ENCODE results near the gene RRP12. TPM values are rescaled to one million over a fixed set of nuclear protein-coding genes. Genes with fewer than 3 reads are reported as not detected.

RRP12 gene
- total and polyA plus RNA-seq, 3 experiments from 2014 or later = 11.6 to 111 (median 102) TPM

- H3K27ac ChIP-seq (ENCODE audit: low read depth, low read length) = no peak overlapping the region
- ChIA-PET POLR2A (no interaction called here), CTCF (interaction anchor here (1.2 to 1.3 kb wide), 2 partner anchors 15 to 126 kb away, joined by 3 to 4 read pairs; no protein-coding TSS in a partner anchor)
- Mint-ChIP-seq H3K27me3 (no peaks in the 10 kb centered on the region), H3K4me3 (no peak overlapping the region), H3K4me1 (peaks cover 22 to 27% (median 24%) of the 10 kb centered on the region in 3 donors), H3K9me3 (no peaks in the 10 kb centered on the region), H3K27ac (peak overlapping the region in 1 of 8 donors; percentile 68), H3K36me3 (peaks cover 0 to 7% (median 0%) of the 10 kb centered on the region in 3 donors)
- DNase-seq = no peak
- H3K27me3 ChIP-seq (ENCODE audit: insufficient read depth, low read length, poor library complexity, severe bottlenecking) = no peaks in the 10 kb centered on the region
- H3K36me3 ChIP-seq (ENCODE audit: insufficient read depth, low read length) = no peaks in the 10 kb centered on the region
- H3K4me3 ChIP-seq (ENCODE audit: low read length) = no peak overlapping the region
- H3K9me3 ChIP-seq (ENCODE audit: low read length) = no peaks in the 10 kb centered on the region
- H3K4me1 ChIP-seq (ENCODE audit: insufficient read depth, low read length) = peaks cover 21% of the 10 kb centered on the region
Observed at GRCh38 chr10:97404044-97404443, 2.9 kb upstream of the RRP12 start.

- peaks cover 15% of the 10 kb centered on the region for H3K4me1 ChIP-seq (ENCODE audit: insufficient read depth, low read length)
- no peaks in the 10 kb centered on the region for H3K9me3 ChIP-seq (ENCODE audit: low read length)
- CTCF ChIA-PET = interaction anchor here (0.6 to 2.1 kb wide), 11 partner anchors 8 to 151 kb away, joined by 3 to 6 read pairs (median 4); partner anchors contain the start of genes ARHGAP19 and FRAT1
Observed at GRCh38 chr10:97401455-97401919, 347 bp upstream of the RRP12 start.

GRCh38 chr10:97399843-97400545, 1.1 kb downstream of the RRP12 start:
- peaks cover 0 to 20% (median 6%) of the 10 kb centered on the region in 3 donors for H3K36me3 Mint-ChIP-seq
- peaks cover 15 to 17% (median 17%) of the 10 kb centered on the region in 3 donors for H3K4me1 Mint-ChIP-seq
- no peaks in the 10 kb centered on the region for H3K27me3 ChIP-seq (ENCODE audit: insufficient read depth, low read length, poor library complexity, severe bottlenecking)
- POLR2A ChIA-PET = no interaction called here
- H3K4me3 ChIP-seq (ENCODE audit: low read length) = peak overlapping the region; percentile 94
- peaks cover 15% of the 10 kb centered on the region for H3K4me1 ChIP-seq (ENCODE audit: insufficient read depth, low read length)
- H3K27ac Mint-ChIP-seq = peak overlapping the region; percentile 91 to 99 (median 98)
- no peaks in the 10 kb centered on the region for H3K36me3 ChIP-seq (ENCODE audit: insufficient read depth, low read length)
- peak overlapping the region; percentile 88 to 97 (median 95) for H3K4me3 Mint-ChIP-seq
- CTCF ChIA-PET = interaction anchor here (0.9 to 2.1 kb wide), 6 partner anchors 10 to 138 kb away, joined by 4 to 6 read pairs (median 4); partner anchors contain the start of genes ARHGAP19 and FRAT2
- no peaks in the 10 kb centered on the region for H3K9me3 Mint-ChIP-seq
- peak overlapping the region; percentile 95 for H3K27ac ChIP-seq (ENCODE audit: low read depth, low read length)
- DNase-seq = peak in 3 of 5 donors; percentile 14 to 69 (median 37)
- no peaks in the 10 kb centered on the region for H3K27me3 Mint-ChIP-seq
- H3K9me3 ChIP-seq (ENCODE audit: low read length) = no peaks in the 10 kb centered on the region

More at GRCh38 chr10:97401455-97401919, 347 bp upstream of the RRP12 start:
- no peaks in the 10 kb centered on the region for H3K36me3 ChIP-seq (ENCODE audit: insufficient read depth, low read length)
- Mint-ChIP-seq H3K9me3 (no peaks in the 10 kb centered on the region), H3K36me3 (peaks cover 0 to 12% (median 0%) of the 10 kb centered on the region in 3 donors), H3K4me3 (peak overlapping the region; percentile 88 to 97 (median 95)), H3K27ac (peak overlapping the region; percentile 91 to 99 (median 97)), H3K27me3 (no peaks in the 10 kb centered on the region), H3K4me1 (peaks cover 15 to 17% (median 17%) of the 10 kb centered on the region in 3 donors)
- no peaks in the 10 kb centered on the region for H3K27me3 ChIP-seq (ENCODE audit: insufficient read depth, low read length, poor library complexity, severe bottlenecking)
- peak overlapping the region; percentile 95 for H3K27ac ChIP-seq (ENCODE audit: low read depth, low read length)
- POLR2A ChIA-PET = interaction anchor here (0.8 to 1.3 kb wide), 8 partner anchors 9 to 286 kb away, joined by 3 to 8 read pairs (median 5); partner anchors contain the start of genes AVPI1, FRAT1 and UBTD1
- H3K4me3 ChIP-seq (ENCODE audit: low read length) = peak overlapping the region; percentile 94
- no peak for DNase-seq

GRCh38 chr10:97396056-97396455, 5.1 kb downstream of the RRP12 start:
- Mint-ChIP-seq H3K27me3 (no peaks in the 10 kb centered on the region), H3K27ac (no peak overlapping the region), H3K9me3 (no peaks in the 10 kb centered on the region), H3K36me3 (peaks cover 3 to 35% (median 17%) of the 10 kb centered on the region in 3 donors), H3K4me1 (peaks cover 10 to 13% (median 11%) of the 10 kb centered on the region in 3 donors), H3K4me3 (no peak overlapping the region)
- peaks cover 10% of the 10 kb centered on the region for H3K4me1 ChIP-seq (ENCODE audit: insufficient read depth, low read length)
- POLR2A ChIA-PET = no interaction called here
- no peak for DNase-seq
- no peak overlapping the region for H3K4me3 ChIP-seq (ENCODE audit: low read length)
- H3K36me3 ChIP-seq (ENCODE audit: insufficient read depth, low read length) = peaks cover 7% of the 10 kb centered on the region
- CTCF ChIA-PET = no interaction called here
- H3K27ac ChIP-seq (ENCODE audit: low read depth, low read length) = no peak overlapping the region
- no peaks in the 10 kb centered on the region for H3K9me3 ChIP-seq (ENCODE audit: low read length)
- H3K27me3 ChIP-seq (ENCODE audit: insufficient read depth, low read length, poor library complexity, severe bottlenecking) = no peaks in the 10 kb centered on the region

- no peaks in the 10 kb centered on the region for H3K4me1 ChIP-seq (ENCODE audit: insufficient read depth, low read length)
- no peak for DNase-seq
- peaks cover 7% of the 10 kb centered on the region for H3K36me3 ChIP-seq (ENCODE audit: insufficient read depth, low read length)
- H3K27me3 Mint-ChIP-seq = no peaks in the 10 kb centered on the region
- ChIA-PET POLR2A (no interaction called here), CTCF (no interaction called here)
- H3K4me1 Mint-ChIP-seq = no peaks in the 10 kb centered on the region
- peaks cover 8 to 56% (median 23%) of the 10 kb centered on the region in 3 donors for H3K36me3 Mint-ChIP-seq
- no peak overlapping the region for H3K4me3 ChIP-seq (ENCODE audit: low read length)
- H3K4me3 Mint-ChIP-seq = peak overlapping the region in 1 of 7 donors; percentile 18
- no peaks in the 10 kb centered on the region for H3K27me3 ChIP-seq (ENCODE audit: insufficient read depth, low read length, poor library complexity, severe bottlenecking)
- no peak overlapping the region for H3K27ac ChIP-seq (ENCODE audit: low read depth, low read length)
- peak overlapping the region in 2 of 8 donors; percentile 8 to 28 for H3K27ac Mint-ChIP-seq
- no peaks in the 10 kb centered on the region for H3K9me3 ChIP-seq (ENCODE audit: low read length)
- H3K9me3 Mint-ChIP-seq = no peaks in the 10 kb centered on the region
Observed at GRCh38 chr10:97393034-97393573, 8.0 kb downstream of the RRP12 start.

- no peaks in the 10 kb centered on the region for H3K9me3 ChIP-seq (ENCODE audit: low read length)
- H3K27ac ChIP-seq (ENCODE audit: low read depth, low read length) = no peak overlapping the region
- CTCF ChIA-PET = no interaction called here
- H3K4me3 Mint-ChIP-seq = no peak overlapping the region
- no peak overlapping the region for H3K4me3 ChIP-seq (ENCODE audit: low read length)
- peaks cover 0 to 2% of the 10 kb centered on the region in 2 donors for H3K27me3 Mint-ChIP-seq
- POLR2A ChIA-PET = no interaction called here
- H3K27me3 ChIP-seq (ENCODE audit: insufficient read depth, low read length, poor library complexity, severe bottlenecking) = no peaks in the 10 kb centered on the region
- no peaks in the 10 kb centered on the region for H3K9me3 Mint-ChIP-seq
- peaks cover 8 to 64% (median 17%) of the 10 kb centered on the region in 3 donors for H3K36me3 Mint-ChIP-seq
- no peak overlapping the region for H3K27ac Mint-ChIP-seq
- H3K4me1 Mint-ChIP-seq = no peaks in the 10 kb centered on the region
- no peaks in the 10 kb centered on the region for H3K4me1 ChIP-seq (ENCODE audit: insufficient read depth, low read length)
- no peak for DNase-seq
- H3K36me3 ChIP-seq (ENCODE audit: insufficient read depth, low read length) = peaks cover 7% of the 10 kb centered on the region
Observed at GRCh38 chr10:97390091-97390490, 11.0 kb downstream of the RRP12 start.

GRCh38 chr10:97388152-97388551, 13.0 kb downstream of the RRP12 start:
- Mint-ChIP-seq H3K27ac (no peak overlapping the region), H3K36me3 (peaks cover 5 to 60% (median 10%) of the 10 kb centered on the region in 3 donors), H3K4me3 (no peak overlapping the region), H3K27me3 (peaks cover 0 to 2% of the 10 kb centered on the region in 2 donors), H3K4me1 (no peaks in the 10 kb centered on the region), H3K9me3 (no peaks in the 10 kb centered on the region)
- Histone ChIP-seq H3K27me3 (ENCODE audit: insufficient read depth, low read length, poor library complexity, severe bottlenecking) (no peaks in the 10 kb centered on the region), H3K36me3 (ENCODE audit: insufficient read depth, low read length) (peaks cover 2% of the 10 kb centered on the region), H3K4me3 (ENCODE audit: low read length) (no peak overlapping the region), H3K4me1 (ENCODE audit: insufficient read depth, low read length) (no peaks in the 10 kb centered on the region), H3K27ac (ENCODE audit: low read depth, low read length) (no peak overlapping the region), H3K9me3 (ENCODE audit: low read length) (no peaks in the 10 kb centered on the region)
- DNase-seq = no peak
- CTCF ChIA-PET = interaction anchor here (0.6 kb wide), 1 partner anchor 109 kb away, joined by 3 read pairs; no protein-coding TSS in a partner anchor
- POLR2A ChIA-PET = no interaction called here

- Histone ChIP-seq H3K4me3 (ENCODE audit: low read length) (no peak overlapping the region), H3K4me1 (ENCODE audit: insufficient read depth, low read length) (no peaks in the 10 kb centered on the region), H3K27ac (ENCODE audit: low read depth, low read length) (no peak overlapping the region), H3K27me3 (ENCODE audit: insufficient read depth, low read length, poor library complexity, severe bottlenecking) (no peaks in the 10 kb centered on the region), H3K36me3 (ENCODE audit: insufficient read depth, low read length) (no peaks in the 10 kb centered on the region), H3K9me3 (ENCODE audit: low read length) (no peaks in the 10 kb centered on the region)
- no peak for DNase-seq
- CTCF ChIA-PET = interaction anchor here (0.6 to 1.8 kb wide), 2 partner anchors 125 to 175 kb away, joined by 3 to 4 read pairs; no protein-coding TSS in a partner anchor
- peaks cover 0 to 2% of the 10 kb centered on the region in 2 donors for H3K27me3 Mint-ChIP-seq
- peaks cover 5 to 65% (median 8%) of the 10 kb centered on the region in 3 donors for H3K36me3 Mint-ChIP-seq
- H3K4me3 Mint-ChIP-seq = peak overlapping the region in 1 of 7 donors; percentile 15
- H3K27ac Mint-ChIP-seq = peak overlapping the region in 2 of 8 donors; percentile 23 to 86
- H3K9me3 Mint-ChIP-seq = no peaks in the 10 kb centered on the region
- H3K4me1 Mint-ChIP-seq = no peaks in the 10 kb centered on the region
- POLR2A ChIA-PET = no interaction called here
Observed at GRCh38 chr10:97385565-97385964, 15.6 kb downstream of the RRP12 start.

Data from CD8-positive, alpha-beta memory T cell (primary cell).